ENCODE measurements around the gene NVL. TPM values are rescaled to one million over a fixed set of nuclear protein-coding genes. Genes with fewer than 3 reads are reported as not detected.

The NVL gene
- total and polyA plus RNA-seq, 2 of the 8 experiments (the other 6 are each of a cell fraction or from before 2014, with no cell fraction given) = 22.7 to 45.8 TPM

DNA sequence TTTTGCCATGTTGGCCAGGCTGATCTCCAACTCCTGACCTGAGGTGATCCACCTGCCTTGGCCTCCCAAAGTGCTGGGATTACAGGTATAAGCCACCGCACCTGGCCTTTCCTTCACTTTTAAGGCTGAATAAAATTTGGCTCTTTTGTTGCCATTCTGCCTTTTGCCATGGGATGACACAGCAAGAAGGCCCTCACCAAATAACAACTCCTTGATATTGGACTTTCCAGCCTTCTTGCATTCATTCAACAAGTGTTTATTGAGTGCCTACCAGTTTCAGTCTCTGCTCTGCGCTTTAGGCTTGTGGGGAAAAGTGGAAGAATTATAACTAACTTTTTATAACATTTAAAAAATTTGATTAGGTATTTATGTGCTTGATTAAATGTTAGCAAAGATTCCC is 1.9 kb upstream of the NVL start:
- Histone ChIP-seq H3K4me2 (ENCODE audit: insufficient read depth in 1 of 2, low read depth in 2 of 2, low read length in 2 of 2) (no peak overlapping the region), H3K36me3 (ENCODE audit: control insufficient read depth in 2 of 4, insufficient read depth in 4 of 4, low read length in 3 of 4) (peaks cover 0 to 3% (median 0%) of the 10 kb centered on the region in 4 experiments; a peak in 1 of 8 replicates), H2AFZ (ENCODE audit: low read length) (no peak overlapping the region), H3K56ac (replicated peaks; ENCODE audit: insufficient read length, low read depth, low read length) (no peak overlapping the region), H2BK120ac (replicated peaks; ENCODE audit: low read depth, low read length) (no peak overlapping the region), H3K79me1 (ENCODE audit: low read depth, low read length) (peaks cover 3% of the 10 kb centered on the region; the same call in 1 of the 2 replicates), H3K9ac (replicated peaks in 1 of 4; ENCODE audit: extremely low read depth in 1 of 4, low read depth in 3 of 4, low read length in 3 of 4) (no peak overlapping the region), H3K14ac (ENCODE audit: insufficient read length) (no peak overlapping the region), H2BK5ac (ENCODE audit: low read depth, low read length) (no peak overlapping the region), H3K79me2 (ENCODE audit: control insufficient read depth in 1 of 2, insufficient read depth in 2 of 2, low read length in 2 of 2) (peaks cover 17 to 31% of the 10 kb centered on the region in 2 experiments), H3K23me2 (ENCODE audit: low read depth, low read length) (peaks cover 8% of the 10 kb centered on the region), H3K18ac (ENCODE audit: extremely low read depth, low read length) (no peak overlapping the region), H3K4me1 (replicated peaks in 1 of 4; ENCODE audit: control insufficient read depth in 3 of 4, insufficient read depth in 4 of 4, low read length in 3 of 4) (no peaks in the 10 kb centered on the region; a peak in 3 of 7 replicates), H2BK12ac (ENCODE audit: low read depth, low read length) (no peak overlapping the region), H3K4me3 (ENCODE audit: extremely low read depth in 1 of 4, insufficient read depth in 2 of 4, low read depth in 3 of 4, low read length in 4 of 4) (no peak overlapping the region), H3K23ac (ENCODE audit: insufficient read length) (no peak overlapping the region), H3K27me3 (replicated peaks in 1 of 4; ENCODE audit: control insufficient read depth in 3 of 4, extremely low read depth in 1 of 4, insufficient read depth in 3 of 4, low read length in 3 of 4) (no peaks in the 10 kb centered on the region), H4K91ac (replicated peaks; ENCODE audit: insufficient read length, low read length) (no peak overlapping the region), H4K20me1 (replicated peaks in 1 of 2; ENCODE audit: control insufficient read depth in 1 of 2, insufficient read depth in 2 of 2, low read length in 2 of 2) (peaks cover 0 to 2% of the 10 kb centered on the region in 2 experiments), H3K27ac (ENCODE audit: low read depth, low read length) (no peak overlapping the region), H3K4ac (replicated peaks; ENCODE audit: insufficient read length, low read depth, low read length) (no peak overlapping the region), H4K5ac (ENCODE audit: insufficient read length, low read depth, low read length) (no peak overlapping the region), H3K9me3 (ENCODE audit: insufficient read depth in 2 of 2, low read depth in 1 of 2, low read length in 1 of 2) (no peaks in the 10 kb centered on the region), H2AK5ac (ENCODE audit: low read depth, low read length) (no peak overlapping the region), H2BK20ac (ENCODE audit: low read length) (no peak overlapping the region), H2BK15ac (ENCODE audit: low read length) (no peak overlapping the region), H4K8ac (ENCODE audit: extremely low read depth, insufficient read depth, low read length) (no peak overlapping the region)
- CTCF ChIA-PET (ENCODE audit: partially characterized antibody) = interaction anchor here (1.4 to 2.8 kb wide), 3 partner anchors 19 to 179 kb away, joined by 3 to 13 read pairs (median 3); no protein-coding TSS in a partner anchor
- FAIRE-seq = no peak
- TF ChIP-seq CBX5 (IDR thresholded peaks at IDR 0.05; ENCODE audit: low read depth, low read length) (no peak), HDAC2 (IDR thresholded peaks at IDR 0.05; ENCODE audit: borderline replicate concordance in 1 of 2, low read depth in 2 of 2, low read length in 2 of 2) (no peak), SIN3A (conservative IDR thresholded peaks at IDR 0.05 in 1 of 2, IDR thresholded peaks at IDR 0.05 in 1 of 2; ENCODE audit: low read depth in 1 of 2, low read length in 2 of 2) (no peak), RFX5 (IDR thresholded peaks at IDR 0.05; ENCODE audit: borderline replicate concordance, low read depth, low read length) (no peak), SIRT6 (IDR thresholded peaks at IDR 0.05; ENCODE audit: low read length) (no peak), TAF1 (IDR thresholded peaks at IDR 0.05; ENCODE audit: low read depth, low read length) (no peak), BACH1 (IDR thresholded peaks at IDR 0.05; ENCODE audit: low read length) (no peak), SRF (IDR thresholded peaks at IDR 0.05; ENCODE audit: low read depth, low read length) (no peak), SP2 (IDR thresholded peaks at IDR 0.05; ENCODE audit: low read length) (no peak), HDAC6 (IDR thresholded peaks at IDR 0.05; ENCODE audit: low read depth, low read length) (no peak), FOSL1 (IDR thresholded peaks at IDR 0.05; ENCODE audit: insufficient read depth, low read depth, low read length) (no peak), MAFK (IDR thresholded peaks at IDR 0.05; ENCODE audit: low read depth, low read length) (no peak), CEBPB (IDR thresholded peaks at IDR 0.05; ENCODE audit: low read depth, low read length) (no peak), KDM5A (IDR thresholded peaks at IDR 0.05; ENCODE audit: low read length) (no peak), POLR2AphosphoS5 (IDR thresholded peaks at IDR 0.05; ENCODE audit: low read depth, low read length) (no peak)
- no peak for DNase-seq (ENCODE audit: low read depth in 1 of 2, low spot score in 2 of 2)
- WGBS, 2 experiments (ENCODE audit: extremely low coverage in 1 of 2, insufficient coverage in 1 of 2, insufficient read length in 1 of 2, insufficient replicate concordance in 2 of 2, low coverage in 1 of 2, low lambda C conversion rate in 2 of 2, missing lambda C conversion rate in 1 of 2) = 96% methylated on average over 2 of the region's 2 CpGs; no CpG with 5 or more reads in 1 of the 2 experiments
- POLR2A ChIA-PET (ENCODE audit: partially characterized antibody) = no interaction called here

Data from H1 (cell line).